Hepatocyte (in vitro differentiated cells): ENCODE measurements around the gene RIC8A. TPM values are rescaled to one million over a fixed set of nuclear protein-coding genes. Genes with fewer than 3 reads are reported as not detected.
A peak's percentile ranks its signal among the peaks of the same experiment; 100 is the strongest.

Experiments used
- DNase-seq: peaks from one replicate; pipeline ENCODE4 v3.0.0-alpha.2; 2016; ENCODE audit warnings: low spot score
- H2AFZ ChIP-seq: fragments of 200-600 bp; sonication (generic); 2 replicates; pipeline ENCODE4 v1.6.0; 2016; ENCODE audit warnings: antibody characterized with exemption, mild to moderate bottlenecking
- H3K27ac ChIP-seq: fragments of 200-600 bp; sonication (generic); 2 replicates; pipeline ENCODE4 v1.5.1; 2016; ENCODE audit warnings: mild to moderate bottlenecking
- H3K27me3 ChIP-seq: fragments of 200-600 bp; sonication (generic); 2 replicates; pipeline ENCODE4 v1.6.1; 2016
- H3K36me3 ChIP-seq: fragments of 200-600 bp; sonication (generic); replicated peaks from 2 replicates; pipeline ENCODE4 v1.5.1; 2016; ENCODE audit warnings: low read depth; ENCODE audit not compliant: insufficient read depth
- H3K4me1 ChIP-seq: fragments of 200-600 bp; sonication (generic); 2 replicates; pipeline ENCODE4 v1.5.1; 2016; ENCODE audit warnings: mild to moderate bottlenecking, moderate library complexity; ENCODE audit not compliant: insufficient read depth
- H3K4me2 ChIP-seq: fragments of 200-600 bp; sonication (generic); 2 replicates; pipeline ENCODE4 v1.6.0; 2016
- H3K4me3 ChIP-seq: fragments of 200-600 bp; sonication (generic); 2 replicates; pipeline ENCODE4 v1.5.1; 2016; ENCODE audit warnings: mild to moderate bottlenecking
- H3K79me2 ChIP-seq: fragments of 200-600 bp; sonication (generic); 2 replicates; pipeline ENCODE4 v1.6.0; 2017; ENCODE audit warnings: mild to moderate bottlenecking
- H3K9me2 ChIP-seq: fragments of 200-600 bp; sonication (generic); replicated peaks from 2 replicates; pipeline ENCODE4 v1.6.0; 2017; ENCODE audit warnings: mild to moderate bottlenecking; ENCODE audit not compliant: insufficient read depth
- H3K9me3 ChIP-seq: fragments of 200-600 bp; sonication (generic); 2 replicates; pipeline ENCODE4 v1.5.1; 2016; ENCODE audit warnings: low read depth, mild to moderate bottlenecking
- H4K20me1 ChIP-seq: fragments of 200-600 bp; sonication (generic); 2 replicates; pipeline ENCODE4 v1.6.0; 2016; ENCODE audit warnings: mild to moderate bottlenecking; ENCODE audit not compliant: insufficient read depth, poor library complexity, severe bottlenecking
- EZH2 ChIP-seq: fragments of 200-600 bp; sonication (generic); IDR thresholded peaks from 2 replicates; pipeline ENCODE4 v1.6.1; 2016; ENCODE audit warnings: antibody characterized with exemption, mild to moderate bottlenecking, borderline replicate concordance
- EZH2phosphoT487 ChIP-seq: fragments of 200-600 bp; sonication (generic); IDR thresholded peaks from one replicate; pipeline ENCODE4 v1.6.1; 2018; ENCODE audit warnings: antibody characterized with exemption, mild to moderate bottlenecking, low read depth, moderate library complexity; ENCODE audit not compliant: unreplicated experiment, severe bottlenecking
- WGBS: methylation state at CpG from one replicate; pipeline ENCODE4 v1.1.6; 2016; ENCODE audit warnings: low lambda C conversion rate; ENCODE audit errors: missing lambda C conversion rate; 5-methylcytosine and 5-hydroxymethylcytosine counted together
- polyA plus RNA-seq: library from polyadenylated mRNA; unstranded; fragments of >200 nt; fragmentation: Nextera tagmentation; extraction: Ambion mirVana; gene quantifications from 2 replicates; pipeline ENCODE4 v1.2.1, GENCODE V29; 2016
- total RNA-seq: library from RNA; depleted of rRNA; stranded (reverse); fragments of >200 nt; gene quantifications from 2 replicates; pipeline ENCODE4 v1.2.3, GENCODE V29; 2014
- TF ChIP-seq, protein P1 (sequence below): fragments of 200-600 bp; sonication (generic); IDR thresholded peaks from 2 replicates; pipeline ENCODE4 v1.5.1; 2016; ENCODE audit warnings: antibody characterized with exemption, mild to moderate bottlenecking; ENCODE audit not compliant: poor library complexity

RIC8A gene
- total and polyA plus RNA-seq, 2 experiments from 2014 or later, result 75.6 to 82.1 TPM

DNA sequence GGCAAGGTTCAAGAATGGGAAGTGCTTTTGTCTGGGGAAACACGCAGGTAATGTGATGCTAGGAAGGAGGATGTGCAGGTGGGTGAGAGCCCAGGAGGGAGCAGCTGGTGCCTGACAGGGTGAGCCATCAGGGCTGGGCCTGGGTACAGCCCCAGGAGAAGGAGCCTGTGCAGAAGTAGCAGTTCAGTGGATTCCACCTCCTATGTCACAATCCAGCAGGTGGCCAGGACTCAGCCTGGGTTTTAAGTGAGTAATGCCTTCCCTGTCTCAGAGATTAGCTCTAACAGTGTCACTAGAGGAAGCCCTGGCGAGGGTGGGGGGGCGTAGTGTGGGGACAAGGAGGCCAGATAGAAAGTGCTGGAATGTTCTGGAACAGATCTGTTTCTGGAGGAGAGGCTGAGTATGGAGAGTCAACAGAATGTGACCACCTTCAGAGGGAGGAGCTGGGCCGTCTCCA, 8.1 kb downstream of the RIC8A start:
- Histone ChIP-seq H3K9me2 (no peaks in the 10 kb centered on the region), H3K9me3 (no peaks in the 10 kb centered on the region), H4K20me1 (peaks cover 2% of the 10 kb centered on the region), H3K36me3 (no peaks in the 10 kb centered on the region), H3K27me3 (no peaks in the 10 kb centered on the region), H3K79me2 (peaks cover 9% of the 10 kb centered on the region), H3K4me3 (no peak overlapping the region), H3K4me1 (no peaks in the 10 kb centered on the region), H3K4me2 (no peak overlapping the region), H2AFZ (no peak overlapping the region), H3K27ac (no peak overlapping the region)
- no peak for DNase-seq
- TF ChIP-seq EZH2phosphoT487 (no peak), EZH2 (no peak)
- TF ChIP-seq, protein P1, sequence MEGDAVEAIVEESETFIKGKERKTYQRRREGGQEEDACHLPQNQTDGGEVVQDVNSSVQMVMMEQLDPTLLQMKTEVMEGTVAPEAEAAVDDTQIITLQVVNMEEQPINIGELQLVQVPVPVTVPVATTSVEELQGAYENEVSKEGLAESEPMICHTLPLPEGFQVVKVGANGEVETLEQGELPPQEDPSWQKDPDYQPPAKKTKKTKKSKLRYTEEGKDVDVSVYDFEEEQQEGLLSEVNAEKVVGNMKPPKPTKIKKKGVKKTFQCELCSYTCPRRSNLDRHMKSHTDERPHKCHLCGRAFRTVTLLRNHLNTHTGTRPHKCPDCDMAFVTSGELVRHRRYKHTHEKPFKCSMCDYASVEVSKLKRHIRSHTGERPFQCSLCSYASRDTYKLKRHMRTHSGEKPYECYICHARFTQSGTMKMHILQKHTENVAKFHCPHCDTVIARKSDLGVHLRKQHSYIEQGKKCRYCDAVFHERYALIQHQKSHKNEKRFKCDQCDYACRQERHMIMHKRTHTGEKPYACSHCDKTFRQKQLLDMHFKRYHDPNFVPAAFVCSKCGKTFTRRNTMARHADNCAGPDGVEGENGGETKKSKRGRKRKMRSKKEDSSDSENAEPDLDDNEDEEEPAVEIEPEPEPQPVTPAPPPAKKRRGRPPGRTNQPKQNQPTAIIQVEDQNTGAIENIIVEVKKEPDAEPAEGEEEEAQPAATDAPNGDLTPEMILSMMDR, result no peak
- WGBS, result 96% methylated on average over 4 of the region's 4 CpGs

DNA sequence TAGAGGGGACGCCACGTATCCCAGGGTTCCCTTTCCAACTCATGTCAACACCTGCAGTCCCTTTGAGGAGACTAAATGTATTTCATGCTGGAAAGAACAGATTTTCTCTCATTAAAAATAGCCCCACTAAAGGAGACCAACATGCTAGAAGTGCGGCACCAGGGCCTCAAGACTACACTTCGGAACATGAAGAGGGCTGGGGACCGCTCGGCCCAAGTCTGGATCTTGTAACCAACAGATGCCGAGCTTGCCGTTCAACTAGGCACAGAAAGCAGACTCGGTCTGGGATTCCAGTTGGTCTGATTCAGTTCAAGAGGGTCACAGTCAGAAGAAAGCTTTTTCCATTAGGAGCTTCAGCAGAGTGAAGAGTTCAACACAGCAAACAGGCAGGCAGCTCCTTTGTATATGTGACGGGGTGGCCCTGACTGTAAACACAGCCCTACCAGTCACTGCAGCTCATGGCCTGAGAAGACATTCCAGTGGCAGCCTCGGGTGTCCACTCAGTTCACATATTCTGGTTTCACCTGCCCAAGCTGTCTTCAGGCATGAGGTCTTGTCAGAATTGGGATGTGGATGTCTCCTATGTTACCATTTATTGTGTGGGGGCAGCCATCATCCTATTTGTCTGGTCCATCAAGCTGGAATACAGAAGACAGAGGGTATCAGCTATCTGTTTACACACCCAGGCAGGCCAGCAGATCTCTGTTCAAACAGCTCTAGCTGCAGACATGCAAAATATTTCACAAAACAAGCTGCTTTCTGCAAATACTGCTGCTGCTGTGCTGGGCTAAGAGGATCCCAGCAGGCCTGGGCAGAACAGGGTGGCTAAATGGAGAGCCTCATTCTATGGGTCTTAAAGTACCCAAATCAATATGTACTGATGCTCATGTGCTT, 8.8 kb downstream of the RIC8A start:
- TF ChIP-seq, protein P1, result no peak
- no peak for TF ChIP-seq EZH2
- no peak for DNase-seq
- Histone ChIP-seq H4K20me1 (no peaks in the 10 kb centered on the region), H3K4me3 (no peak overlapping the region), H2AFZ (no peak overlapping the region), H3K4me1 (no peaks in the 10 kb centered on the region), H3K79me2 (peaks cover 4% of the 10 kb centered on the region), H3K27me3 (no peaks in the 10 kb centered on the region), H3K27ac (peak overlapping the region; percentile 27), H3K4me2 (no peak overlapping the region), H3K9me3 (no peaks in the 10 kb centered on the region), H3K36me3 (no peaks in the 10 kb centered on the region), H3K9me2 (no peaks in the 10 kb centered on the region)
- 82% methylated on average over 11 of the region's 11 CpGs for WGBS

DNA sequence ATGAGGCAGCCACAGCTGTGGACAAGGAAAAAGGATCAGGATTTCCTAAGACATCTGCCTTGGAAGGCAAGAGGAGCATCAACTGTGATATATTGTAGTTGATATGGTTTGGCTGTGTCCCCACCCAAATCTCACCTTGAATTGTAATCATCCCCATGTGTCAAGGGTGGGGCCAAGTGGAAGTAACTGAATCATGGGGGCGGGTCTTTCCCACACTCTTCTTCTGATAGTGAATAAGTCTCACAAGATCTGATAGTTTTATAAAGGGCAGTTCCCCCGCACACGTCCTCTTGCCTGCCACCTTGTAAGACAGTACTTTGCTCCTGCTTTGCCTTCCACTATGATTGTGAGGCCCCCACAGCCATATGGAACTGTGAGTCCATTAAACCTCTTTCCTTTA, 10.2 kb downstream of the RIC8A start:
- no peaks in the 10 kb centered on the region for H3K36me3 ChIP-seq
- H2AFZ ChIP-seq, result no peak overlapping the region
- H3K4me1 ChIP-seq, result no peaks in the 10 kb centered on the region
- H3K27ac ChIP-seq, result no peak overlapping the region
- H3K4me2 ChIP-seq, result no peak overlapping the region
- no peak for DNase-seq
- no peak overlapping the region for H3K4me3 ChIP-seq
- WGBS, result 99% methylated on average over 3 of the region's 3 CpGs
- no peaks in the 10 kb centered on the region for H3K27me3 ChIP-seq
- H3K79me2 ChIP-seq, result no peaks in the 10 kb centered on the region
- H3K9me3 ChIP-seq, result no peaks in the 10 kb centered on the region
- H4K20me1 ChIP-seq, result no peaks in the 10 kb centered on the region
- H3K9me2 ChIP-seq, result no peaks in the 10 kb centered on the region
- TF ChIP-seq EZH2phosphoT487 (no peak), EZH2 (no peak)
- TF ChIP-seq, protein P1, result no peak
